Smooth muscle cell (in vitro differentiated cells): ENCODE results near the gene GPR33. TPM values are rescaled to one million over a fixed set of nuclear protein-coding genes. Genes with fewer than 3 reads are reported as not detected.
A peak's percentile ranks its signal among the peaks of the same experiment; 100 is the strongest.

ENCODE experiments used
- DNase-seq: peaks from one replicate; lab custom pipeline; 2025; ENCODE audit not compliant: unreplicated experiment; lab: John Stamatoyannopoulos, UW
- H2AFZ ChIP-seq: fragments of 200-600 bp; sonication (generic); 2 replicates; pipeline ENCODE4 v1.6.0; 2016; ENCODE audit warnings: antibody characterized with exemption, low read depth, mild to moderate bottlenecking
- H3F3A ChIP-seq: fragments of 200-600 bp; sonication (generic); 2 replicates; pipeline ENCODE4 v1.6.0; 2017; ENCODE audit warnings: antibody characterized with exemption, low read depth
- H3K27ac ChIP-seq: fragments of 200-600 bp; sonication (generic); 2 replicates; pipeline ENCODE4 v1.5.1; 2016; ENCODE audit warnings: low read depth, mild to moderate bottlenecking
- H3K27me3 ChIP-seq: fragments of 200-600 bp; sonication (generic); 2 replicates; pipeline ENCODE4 v1.6.1; 2016; ENCODE audit warnings: low read depth, mild to moderate bottlenecking
- H3K36me3 ChIP-seq: fragments of 200-600 bp; sonication (generic); 2 replicates; pipeline ENCODE4 v1.5.1; 2016; ENCODE audit warnings: low read depth
- H3K4me1 ChIP-seq: fragments of 200-600 bp; sonication (generic); 2 replicates; pipeline ENCODE4 v1.5.1; 2016; ENCODE audit warnings: low read depth
- H3K4me2 ChIP-seq: fragments of 200-600 bp; sonication (generic); 2 replicates; pipeline ENCODE4 v1.6.0; 2016; ENCODE audit warnings: mild to moderate bottlenecking
- H3K4me3 ChIP-seq: fragments of 200-600 bp; sonication (generic); 2 replicates; pipeline ENCODE4 v1.5.1; 2016; ENCODE audit warnings: mild to moderate bottlenecking
- H3K79me2 ChIP-seq: fragments of 200-600 bp; sonication (generic); 2 replicates; pipeline ENCODE4 v1.6.0; 2016; ENCODE audit warnings: low read depth, mild to moderate bottlenecking
- H3K9ac ChIP-seq: fragments of 200-600 bp; sonication (generic); 2 replicates; pipeline ENCODE4 v1.6.0; 2016; ENCODE audit warnings: low read depth
- H3K9me3 ChIP-seq: fragments of 200-600 bp; sonication (generic); replicated peaks from 2 replicates; pipeline ENCODE4 v1.5.1; 2016; ENCODE audit warnings: low read depth
- H4K20me1 ChIP-seq: fragments of 200-600 bp; sonication (generic); 2 replicates; pipeline ENCODE4 v1.6.0; 2016; ENCODE audit warnings: low read depth
- CTCF ChIP-seq: fragments of 200-600 bp; sonication (generic); IDR thresholded peaks from 2 replicates; pipeline ENCODE4 v1.5.1; 2017; ENCODE audit warnings: borderline replicate concordance, mild to moderate bottlenecking, antibody characterized with exemption; ENCODE audit not compliant: insufficient read depth, poor library complexity, severe bottlenecking
- WGBS: methylation state at CpG from one replicate; pipeline ENCODE4 v1.1.7; 2016; ENCODE audit warnings: low lambda C conversion rate; 5-methylcytosine and 5-hydroxymethylcytosine counted together
- polyA plus RNA-seq: library from polyadenylated mRNA; unstranded; fragments of >200 nt; fragmentation: Nextera tagmentation; extraction: Ambion mirVana; gene quantifications from 2 replicates; pipeline ENCODE4 v1.2.1, GENCODE V29; 2016
- total RNA-seq: library from RNA; depleted of rRNA; stranded (reverse); fragments of >200 nt; gene quantifications from 2 replicates; pipeline ENCODE4 v1.2.3, GENCODE V29; 2014

The GPR33 gene
- total and polyA plus RNA-seq, 2 experiments from 2014 or later: not detected

GRCh38 chr14:31457665-31458659, 29.9 kb downstream of the GPR33 start:
- peaks cover 7% of the 10 kb centered on the region for H3K4me1 ChIP-seq
- TF ChIP-seq CTCF: no peak
- peak overlapping the region; percentile 88 for H2AFZ ChIP-seq
- H3K27ac ChIP-seq: no peak overlapping the region
- H3K27me3 ChIP-seq: no peaks in the 10 kb centered on the region
- no peaks in the 10 kb centered on the region for H4K20me1 ChIP-seq
- WGBS: 68% methylated on average over 11 of the region's 11 CpGs
- H3K9me3 ChIP-seq: no peaks in the 10 kb centered on the region
- peaks cover 22% of the 10 kb centered on the region for H3K79me2 ChIP-seq
- no peaks in the 10 kb centered on the region for H3F3A ChIP-seq
- peak overlapping the region; percentile 93 for H3K4me2 ChIP-seq
- no peaks in the 10 kb centered on the region for H3K36me3 ChIP-seq
- peak overlapping the region; percentile 74 for H3K4me3 ChIP-seq
- no peak for DNase-seq
- peak overlapping the region; percentile 33 for H3K9ac ChIP-seq

- peaks cover 7% of the 10 kb centered on the region for H3K4me1 ChIP-seq
- H3K27ac ChIP-seq: peak within 1 kb of the TSS; percentile 79
- no peak for TF ChIP-seq CTCF
- H2AFZ ChIP-seq: peak within 1 kb of the TSS; percentile 98
- peak; percentile 65 for DNase-seq
- 1% methylated on average over 70 of the region's 70 CpGs for WGBS
- H3K4me3 ChIP-seq: peak within 1 kb of the TSS; percentile 74
- H3K27me3 ChIP-seq: no peaks in the 10 kb centered on the region
- no peaks in the 10 kb centered on the region for H4K20me1 ChIP-seq
- H3K9ac ChIP-seq: peak within 1 kb of the TSS; percentile 81
- H3K9me3 ChIP-seq: no peaks in the 10 kb centered on the region
- no peaks in the 10 kb centered on the region for H3F3A ChIP-seq
- H3K36me3 ChIP-seq: no peaks in the 10 kb centered on the region
- peak within 1 kb of the TSS; percentile 93 for H3K4me2 ChIP-seq
- H3K79me2 ChIP-seq: peaks cover 22% of the 10 kb centered on the region
Observed at GRCh38 chr14:31456841-31457664, 30.8 kb downstream of the GPR33 start, which contains the start of gene DTD2. TSS of gene DTD2 (minus strand) at chr14:31457506. CDS start at chr14:31457393, 113 bp downstream.

GRCh38 chr14:31449971-31450610, 37.7 kb downstream of the GPR33 start:
- Histone ChIP-seq H3K9ac (no peak overlapping the region), H3F3A (no peaks in the 10 kb centered on the region), H3K4me3 (no peak overlapping the region), H3K27ac (no peak overlapping the region), H2AFZ (no peak overlapping the region), H3K36me3 (no peaks in the 10 kb centered on the region), H3K79me2 (peaks cover 8% of the 10 kb centered on the region), H3K4me1 (no peaks in the 10 kb centered on the region), H4K20me1 (no peaks in the 10 kb centered on the region), H3K4me2 (no peak overlapping the region), H3K27me3 (no peaks in the 10 kb centered on the region), H3K9me3 (no peaks in the 10 kb centered on the region)
- WGBS: 87% methylated on average over 2 of the region's 2 CpGs
- peak; percentile 47 for TF ChIP-seq CTCF
- no peak for DNase-seq
